ENCODE results near the gene TCAP.

The TCAP gene

GRCh38 chr17:39660011-39660360, 5.2 kb upstream of the TCAP start:
- in situ Hi-C loops (cut with HindIII; ENCODE audit: low pct_unique_long_range_greater_than_20kb, low sequenced_read_pairs): no loop called here
- TF ChIP-seq JUND (IDR thresholded peaks at IDR 0.05; ENCODE audit: low read depth): no peak

GRCh38 chr17:39660397-39661385, 4.5 kb upstream of the TCAP start:
- no peak for DNase-seq (ENCODE audit: low read depth in 1 of 2, low spot score in 1 of 2)
- no peak for TF ChIP-seq JUND (IDR thresholded peaks at IDR 0.05; ENCODE audit: low read depth)
- in situ Hi-C loops (cut with HindIII; ENCODE audit: low pct_unique_long_range_greater_than_20kb, low sequenced_read_pairs): no loop called here

More at GRCh38 chr17:39660011-39660360, 5.2 kb upstream of the TCAP start:
- DNase-seq (ENCODE audit: low read depth in 1 of 2, low spot score in 1 of 2): no peak

GRCh38 chr17:39661744-39662541, 3.2 kb upstream of the TCAP start:
- no peak for TF ChIP-seq JUND (IDR thresholded peaks at IDR 0.05; ENCODE audit: low read depth)
- in situ Hi-C loops (cut with HindIII; ENCODE audit: low pct_unique_long_range_greater_than_20kb, low sequenced_read_pairs): no loop called here
- no peak for DNase-seq (ENCODE audit: low read depth in 1 of 2, low spot score in 1 of 2)

- in situ Hi-C loops (cut with HindIII; ENCODE audit: low pct_unique_long_range_greater_than_20kb, low sequenced_read_pairs): no loop called here
- TF ChIP-seq JUND (IDR thresholded peaks at IDR 0.05; ENCODE audit: low read depth): no peak
- DNase-seq (ENCODE audit: low read depth in 1 of 2, low spot score in 1 of 2): no peak
Measured at GRCh38 chr17:39662551-39663339, 2.4 kb upstream of the TCAP start.

GRCh38 chr17:39663340-39663687, 1.8 kb upstream of the TCAP start:
- no peak for TF ChIP-seq JUND (IDR thresholded peaks at IDR 0.05; ENCODE audit: low read depth)
- in situ Hi-C loops (cut with HindIII; ENCODE audit: low pct_unique_long_range_greater_than_20kb, low sequenced_read_pairs): no loop called here
- DNase-seq (ENCODE audit: low read depth in 1 of 2, low spot score in 1 of 2): no peak

- no peak for TF ChIP-seq JUND (IDR thresholded peaks at IDR 0.05; ENCODE audit: low read depth)
- in situ Hi-C loops (cut with HindIII; ENCODE audit: low pct_unique_long_range_greater_than_20kb, low sequenced_read_pairs): no loop called here
- peak; percentile 74 to 80 for DNase-seq (ENCODE audit: low read depth in 1 of 2, low spot score in 1 of 2)
Measured at GRCh38 chr17:39663688-39664580, 1.2 kb upstream of the TCAP start.

- TF ChIP-seq JUND (IDR thresholded peaks at IDR 0.05; ENCODE audit: low read depth): no peak
- in situ Hi-C loops (cut with HindIII; ENCODE audit: low pct_unique_long_range_greater_than_20kb, low sequenced_read_pairs): no loop called here
- DNase-seq (ENCODE audit: low read depth in 1 of 2, low spot score in 1 of 2): peak in 1 of 2 experiments; percentile 62
Measured at GRCh38 chr17:39665642-39666224, 584 bp downstream of the TCAP start.

- in situ Hi-C loops (cut with HindIII; ENCODE audit: low pct_unique_long_range_greater_than_20kb, low sequenced_read_pairs): no loop called here
- DNase-seq (ENCODE audit: low read depth in 1 of 2, low spot score in 1 of 2): no peak
Measured at GRCh38 chr17:39666231-39666600, 1.1 kb downstream of the TCAP start.

GRCh38 chr17:39666601-39667261, 1.6 kb downstream of the TCAP start:
- no peak for DNase-seq (ENCODE audit: low read depth in 1 of 2, low spot score in 1 of 2)
- TF ChIP-seq JUND (IDR thresholded peaks at IDR 0.05; ENCODE audit: low read depth): no peak
- in situ Hi-C loops (cut with HindIII; ENCODE audit: low pct_unique_long_range_greater_than_20kb, low sequenced_read_pairs): no loop called here

More at GRCh38 chr17:39666231-39666600, 1.1 kb downstream of the TCAP start:
- TF ChIP-seq JUND (IDR thresholded peaks at IDR 0.05; ENCODE audit: low read depth): no peak

GRCh38 chr17:39667262-39667944, 2.3 kb downstream of the TCAP start:
- DNase-seq (ENCODE audit: low read depth in 1 of 2, low spot score in 1 of 2): no peak
- in situ Hi-C loops (cut with HindIII; ENCODE audit: low pct_unique_long_range_greater_than_20kb, low sequenced_read_pairs): no loop called here
- TF ChIP-seq JUND (IDR thresholded peaks at IDR 0.05; ENCODE audit: low read depth): no peak

All from T47D (cell line).